ENCODE measurements around the gene SPG11.
"Not testable (repeated sequence)": the region's sequence is repeated elsewhere in the genome, so short reads cannot be mapped to it uniquely, and the experiment has no call there.

Gene SPG11

GRCh38 chr15:44593042-44593736 is 70.3 kb downstream of the SPG11 start:
- peak in 1 of 2 experiments; percentile 17 for DNase-seq (ENCODE audit: low read depth in 1 of 2, low spot score in 1 of 2)
- TF ChIP-seq JUND (IDR thresholded peaks at IDR 0.05; ENCODE audit: low read depth): no peak
- in situ Hi-C loops (cut with HindIII; ENCODE audit: low pct_unique_long_range_greater_than_20kb, low sequenced_read_pairs): no loop called here

GRCh38 chr15:44591326-44591725 is 72.1 kb downstream of the SPG11 start:
- peak in 1 of 2 experiments; percentile 83 for DNase-seq (ENCODE audit: low read depth in 1 of 2, low spot score in 1 of 2)
- in situ Hi-C loops (cut with HindIII; ENCODE audit: low pct_unique_long_range_greater_than_20kb, low sequenced_read_pairs): no loop called here
- TF ChIP-seq JUND (IDR thresholded peaks at IDR 0.05; ENCODE audit: low read depth): no peak

- no peak for DNase-seq (ENCODE audit: low read depth in 1 of 2, low spot score in 1 of 2)
- no peak for TF ChIP-seq JUND (IDR thresholded peaks at IDR 0.05; ENCODE audit: low read depth)
- in situ Hi-C loops (cut with HindIII; ENCODE audit: low pct_unique_long_range_greater_than_20kb, low sequenced_read_pairs): no loop called here
Measured at GRCh38 chr15:44588541-44588940, 74.9 kb downstream of the SPG11 start.

- TF ChIP-seq JUND (IDR thresholded peaks at IDR 0.05; ENCODE audit: low read depth): no peak
- in situ Hi-C loops (cut with HindIII; ENCODE audit: low pct_unique_long_range_greater_than_20kb, low sequenced_read_pairs): no loop called here
- no peak for DNase-seq (ENCODE audit: low read depth in 1 of 2, low spot score in 1 of 2)
Measured at GRCh38 chr15:44585633-44586032, 77.8 kb downstream of the SPG11 start.

- no peak for TF ChIP-seq JUND (IDR thresholded peaks at IDR 0.05; ENCODE audit: low read depth)
- in situ Hi-C loops (cut with HindIII; ENCODE audit: low pct_unique_long_range_greater_than_20kb, low sequenced_read_pairs): no loop called here
- peak; percentile 18 to 69 for DNase-seq (ENCODE audit: low read depth in 1 of 2, low spot score in 1 of 2)
Measured at GRCh38 chr15:44584162-44584749, 79.2 kb downstream of the SPG11 start.

GRCh38 chr15:44580105-44580504 is 83.4 kb downstream of the SPG11 start:
- no peak for TF ChIP-seq JUND (IDR thresholded peaks at IDR 0.05; ENCODE audit: low read depth)
- no peak for DNase-seq (ENCODE audit: low read depth in 1 of 2, low spot score in 1 of 2)
- in situ Hi-C loops (cut with HindIII; ENCODE audit: low pct_unique_long_range_greater_than_20kb, low sequenced_read_pairs): no loop called here

- in situ Hi-C loops (cut with HindIII; ENCODE audit: low pct_unique_long_range_greater_than_20kb, low sequenced_read_pairs): no loop called here
- DNase-seq (ENCODE audit: low read depth in 1 of 2, low spot score in 1 of 2): no peak
- no peak for TF ChIP-seq JUND (IDR thresholded peaks at IDR 0.05; ENCODE audit: low read depth)
Measured at GRCh38 chr15:44574734-44575133, 88.7 kb downstream of the SPG11 start.

- in situ Hi-C loops (cut with HindIII; ENCODE audit: low pct_unique_long_range_greater_than_20kb, low sequenced_read_pairs): no loop called here
- TF ChIP-seq JUND (IDR thresholded peaks at IDR 0.05; ENCODE audit: low read depth): no peak
- DNase-seq (ENCODE audit: low read depth in 1 of 2, low spot score in 1 of 2): no peak
Measured at GRCh38 chr15:44573386-44573785, 90.1 kb downstream of the SPG11 start.

- no peak for TF ChIP-seq JUND (IDR thresholded peaks at IDR 0.05; ENCODE audit: low read depth)
- in situ Hi-C loops (cut with HindIII; ENCODE audit: low pct_unique_long_range_greater_than_20kb, low sequenced_read_pairs): no loop called here
- no peak for DNase-seq (ENCODE audit: low read depth in 1 of 2, low spot score in 1 of 2)
Measured at GRCh38 chr15:44570361-44570760, 93.1 kb downstream of the SPG11 start.

GRCh38 chr15:44569316-44569715 is 94.1 kb downstream of the SPG11 start:
- TF ChIP-seq JUND (IDR thresholded peaks at IDR 0.05; ENCODE audit: low read depth): no peak
- in situ Hi-C loops (cut with HindIII; ENCODE audit: low pct_unique_long_range_greater_than_20kb, low sequenced_read_pairs): no loop called here
- no peak for DNase-seq (ENCODE audit: low read depth in 1 of 2, low spot score in 1 of 2)

- TF ChIP-seq JUND (IDR thresholded peaks at IDR 0.05; ENCODE audit: low read depth): no peak
- in situ Hi-C loops (cut with HindIII; ENCODE audit: low pct_unique_long_range_greater_than_20kb, low sequenced_read_pairs): no loop called here
- no peak for DNase-seq (ENCODE audit: low read depth in 1 of 2, low spot score in 1 of 2)
Measured at GRCh38 chr15:44568338-44568737, 95.1 kb downstream of the SPG11 start.

GRCh38 chr15:44566155-44566540 is 97.3 kb downstream of the SPG11 start:
- no peak for TF ChIP-seq JUND (IDR thresholded peaks at IDR 0.05; ENCODE audit: low read depth)
- in situ Hi-C loops (cut with HindIII; ENCODE audit: low pct_unique_long_range_greater_than_20kb, low sequenced_read_pairs): no loop called here
- no peak for DNase-seq (ENCODE audit: low read depth in 1 of 2, low spot score in 1 of 2)

- no peak for TF ChIP-seq JUND (IDR thresholded peaks at IDR 0.05; ENCODE audit: low read depth)
- DNase-seq (ENCODE audit: low read depth in 1 of 2, low spot score in 1 of 2): no peak
- in situ Hi-C loops (cut with HindIII; ENCODE audit: low pct_unique_long_range_greater_than_20kb, low sequenced_read_pairs): no loop called here
Measured at GRCh38 chr15:44565387-44566154, 97.9 kb downstream of the SPG11 start.

- in situ Hi-C loops (cut with HindIII; ENCODE audit: low pct_unique_long_range_greater_than_20kb, low sequenced_read_pairs); DNase-seq (ENCODE audit: low read depth in 1 of 2, low spot score in 1 of 2): not testable (repeated sequence)
Measured at GRCh38 chr15:44560926-44561325, 102.5 kb downstream of the SPG11 start.

All from T47D (cell line).